KG1 (cell line): ENCODE data around the gene MOB3A.

Experiments used
- DNase-seq: peaks from one replicate; lab custom pipeline; 2025; lab: John Stamatoyannopoulos, UW

The MOB3A gene

DNA sequence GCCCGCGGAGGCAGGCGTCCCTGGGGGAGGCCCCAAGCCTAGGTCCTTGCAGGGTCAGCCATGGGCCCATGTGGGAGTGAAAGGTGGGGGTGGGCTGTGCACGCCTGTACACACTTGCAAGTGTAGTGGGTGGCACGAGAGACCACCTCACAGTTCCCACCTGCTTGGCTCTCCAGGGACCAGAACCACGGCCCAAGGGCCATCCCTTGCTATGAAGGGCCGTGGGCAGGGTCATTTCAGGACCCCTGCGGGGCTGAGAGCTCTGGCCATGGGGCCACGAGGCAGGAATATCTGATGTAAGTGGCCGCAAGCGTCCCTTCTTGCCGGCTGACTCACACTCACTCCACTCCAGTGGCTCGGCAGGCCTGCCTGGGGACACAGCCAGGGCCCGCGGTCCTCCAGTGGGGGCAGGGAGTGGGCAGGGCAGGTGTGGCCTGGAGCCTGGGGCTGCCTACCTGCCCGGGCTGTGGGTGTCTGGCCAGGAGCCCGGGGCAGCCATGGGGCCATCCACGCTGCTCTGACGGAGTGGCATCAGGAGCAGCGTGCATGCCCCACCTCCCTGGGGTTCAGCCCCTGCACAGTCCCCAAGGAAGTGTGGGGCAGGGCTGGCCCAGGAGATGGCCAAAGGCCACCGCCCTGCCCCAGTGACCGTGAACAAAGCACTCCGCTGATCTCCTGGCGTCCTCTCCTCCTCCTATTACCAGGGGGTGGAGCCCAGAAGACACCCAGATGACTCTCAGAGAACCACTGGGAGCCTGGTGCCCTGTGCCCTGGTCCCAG lies 36.5 kb downstream of the MOB3A start:
- DNase-seq, result no peak

DNA sequence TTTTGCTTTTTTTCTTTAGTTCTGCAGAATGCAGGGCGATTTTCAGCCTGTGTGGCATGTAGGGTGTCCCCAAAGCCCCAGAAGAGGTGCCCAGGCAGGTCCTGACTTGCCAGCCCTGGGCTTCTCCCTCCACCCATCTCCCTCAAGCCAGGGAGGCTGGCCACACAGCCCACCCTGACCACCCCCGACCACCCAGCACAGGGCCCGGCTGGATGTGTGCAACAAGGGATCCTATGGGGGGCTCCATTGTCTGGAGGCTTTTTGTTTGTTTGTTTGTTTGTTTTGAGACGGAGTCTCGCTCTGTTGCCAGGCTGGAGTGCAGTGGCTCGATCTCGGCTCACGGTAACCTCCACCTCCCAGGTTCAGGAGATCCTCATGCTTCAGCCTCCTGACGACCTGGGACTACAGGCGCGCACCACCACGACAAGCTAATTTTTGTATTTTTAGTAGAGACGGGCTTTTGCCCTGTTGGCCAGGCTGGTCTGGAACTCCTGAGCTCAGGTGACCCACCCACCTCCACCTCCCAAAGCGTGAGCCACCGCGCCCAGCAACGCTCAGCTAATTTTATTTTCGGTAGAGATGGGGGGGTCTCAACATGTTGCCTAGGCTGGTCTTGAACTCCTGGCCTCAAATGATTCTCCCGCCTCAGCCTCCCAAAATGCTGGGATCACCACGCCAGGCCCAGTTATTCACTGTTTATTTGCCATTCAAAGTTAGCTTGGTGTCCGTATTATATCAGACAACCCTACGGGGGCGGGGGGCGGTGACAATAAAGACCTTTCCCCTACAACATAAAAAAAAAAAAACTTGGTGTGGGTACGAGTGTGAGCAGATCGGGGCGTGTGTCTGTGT lies 37.3 kb downstream of the MOB3A start:
- DNase-seq, result peak; percentile 6

DNA sequence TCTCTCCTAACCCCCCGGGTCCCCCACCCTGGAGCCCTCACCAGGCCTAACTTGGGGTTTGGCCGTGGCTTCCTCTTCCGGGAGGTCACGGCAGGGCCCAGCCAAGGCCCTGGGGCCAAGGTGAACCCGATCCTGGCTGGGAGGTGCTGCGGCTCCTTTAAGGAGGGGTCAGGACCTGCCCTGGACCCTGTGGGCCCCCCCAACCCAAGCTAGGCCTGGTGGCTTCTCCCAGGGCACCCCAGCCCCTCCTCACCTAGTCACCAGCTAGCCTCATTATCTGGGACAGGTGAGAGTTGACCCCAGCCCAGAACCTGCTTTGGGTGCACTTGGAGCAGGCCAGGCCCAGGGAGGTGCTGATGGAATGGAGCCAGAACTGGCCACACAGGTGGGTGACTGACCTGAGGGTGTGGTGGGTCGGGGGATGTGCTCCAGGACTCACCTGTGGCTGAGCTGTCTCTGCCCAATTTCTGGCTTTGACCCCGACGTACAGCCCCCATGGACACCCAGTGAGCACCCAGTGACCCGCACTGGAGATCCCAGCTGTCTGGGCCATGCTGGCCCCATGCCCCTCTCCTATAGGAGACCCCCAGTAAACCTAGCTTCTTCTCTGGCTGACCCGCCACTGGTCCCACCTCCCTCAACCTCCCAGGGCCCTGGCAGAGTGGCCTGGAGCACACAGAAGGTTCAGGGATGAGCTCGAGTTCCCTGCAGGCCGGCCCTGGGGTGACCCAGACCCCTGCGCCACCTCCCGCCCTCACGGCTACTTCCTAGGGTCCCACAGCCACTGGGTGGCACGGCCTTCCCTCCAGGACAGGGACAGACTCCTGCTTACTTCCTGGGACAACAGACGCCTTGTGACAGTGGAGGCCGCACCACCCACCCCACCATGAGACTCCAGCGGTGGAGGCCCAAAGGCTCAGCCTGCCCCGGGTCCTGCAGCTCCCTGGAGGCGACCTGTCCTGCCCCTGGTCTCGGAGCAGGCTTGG lies 38.3 kb downstream of the MOB3A start:
- DNase-seq, result no peak

DNA sequence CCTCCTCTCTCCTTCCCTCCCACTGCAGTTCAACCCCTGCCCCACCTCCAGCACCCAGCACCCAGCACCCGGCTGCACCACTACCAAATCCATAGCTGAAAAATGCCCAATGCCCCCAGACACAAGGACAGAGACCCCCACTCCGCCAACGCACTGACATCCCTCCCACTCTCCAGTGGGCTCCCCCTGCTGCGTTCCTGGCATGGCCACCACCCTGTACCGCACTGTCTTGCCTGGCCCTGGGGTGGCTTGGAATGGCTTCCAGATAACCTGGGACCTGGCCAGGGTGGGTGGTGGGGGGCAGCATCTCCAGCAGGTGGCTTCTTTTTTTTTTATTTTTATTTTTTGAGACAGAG lies 39.3 kb downstream of the MOB3A start:
- DNase-seq, result no peak

DNA sequence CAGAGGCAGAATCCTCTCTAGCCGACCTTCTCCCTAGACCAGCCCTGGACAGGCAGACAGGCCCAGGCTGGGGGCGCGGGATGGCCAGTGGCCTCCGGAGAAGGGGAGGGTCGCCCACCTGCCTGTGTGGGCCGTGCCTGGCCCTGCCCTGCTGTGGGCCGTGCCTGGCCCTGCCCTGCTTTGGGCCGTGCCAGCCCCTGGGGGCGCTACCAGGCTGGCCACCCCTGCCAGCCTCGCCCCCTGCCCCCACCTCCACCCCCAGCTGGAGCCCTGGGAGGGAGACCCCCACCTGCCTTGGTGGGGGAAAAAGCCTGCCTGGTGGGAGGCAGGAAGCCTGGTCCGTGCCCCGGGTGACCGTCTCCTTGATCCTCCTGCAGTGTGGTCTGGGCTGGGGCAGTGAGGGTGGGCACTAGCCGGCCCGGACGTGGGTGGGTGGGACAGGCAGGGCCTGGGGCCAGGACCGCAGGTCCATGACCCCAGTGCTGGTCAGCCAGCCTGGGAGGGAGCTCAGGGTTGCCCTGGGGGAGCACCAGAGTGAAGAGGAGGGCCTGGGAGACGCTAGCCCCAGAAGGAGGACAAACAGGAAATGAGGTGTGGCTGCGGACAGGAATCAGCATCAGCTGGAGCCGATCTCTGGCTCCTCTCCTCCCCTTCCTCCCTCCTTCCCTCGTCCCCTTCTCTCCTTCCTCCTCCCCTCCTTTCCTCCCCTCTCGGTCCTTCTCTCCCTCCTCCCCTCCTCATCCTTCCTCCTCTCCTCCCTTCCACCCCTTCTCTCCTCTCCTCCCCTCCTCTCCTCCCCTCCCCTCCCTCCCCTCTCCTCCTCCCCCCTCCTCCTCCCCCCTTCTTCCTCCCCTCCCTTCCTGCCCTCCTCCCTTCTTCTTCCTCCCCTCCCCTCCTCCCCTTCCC lies 39.9 kb downstream of the MOB3A start:
- DNase-seq, result no peak

DNA sequence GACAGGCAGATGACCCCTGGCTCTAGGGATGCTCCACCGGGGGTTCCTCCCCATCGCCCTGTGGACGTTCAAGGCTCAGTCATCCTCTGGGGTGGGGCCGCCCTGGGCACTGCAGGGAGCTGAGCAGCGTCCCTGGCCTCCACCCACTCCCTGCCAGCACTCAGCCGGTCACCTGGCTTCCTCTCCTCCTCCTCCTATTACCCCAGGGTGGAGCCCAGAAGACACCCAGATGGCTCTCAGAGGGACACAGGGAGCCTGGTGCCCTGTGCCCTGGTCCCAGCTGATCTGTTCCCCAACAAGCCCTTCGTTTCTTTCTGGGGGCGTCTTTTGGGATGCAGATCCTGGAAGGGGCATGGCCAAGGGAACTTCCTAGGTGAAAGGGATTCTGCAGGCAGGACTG lies 41.4 kb downstream of the MOB3A start:
- DNase-seq, result no peak

DNA sequence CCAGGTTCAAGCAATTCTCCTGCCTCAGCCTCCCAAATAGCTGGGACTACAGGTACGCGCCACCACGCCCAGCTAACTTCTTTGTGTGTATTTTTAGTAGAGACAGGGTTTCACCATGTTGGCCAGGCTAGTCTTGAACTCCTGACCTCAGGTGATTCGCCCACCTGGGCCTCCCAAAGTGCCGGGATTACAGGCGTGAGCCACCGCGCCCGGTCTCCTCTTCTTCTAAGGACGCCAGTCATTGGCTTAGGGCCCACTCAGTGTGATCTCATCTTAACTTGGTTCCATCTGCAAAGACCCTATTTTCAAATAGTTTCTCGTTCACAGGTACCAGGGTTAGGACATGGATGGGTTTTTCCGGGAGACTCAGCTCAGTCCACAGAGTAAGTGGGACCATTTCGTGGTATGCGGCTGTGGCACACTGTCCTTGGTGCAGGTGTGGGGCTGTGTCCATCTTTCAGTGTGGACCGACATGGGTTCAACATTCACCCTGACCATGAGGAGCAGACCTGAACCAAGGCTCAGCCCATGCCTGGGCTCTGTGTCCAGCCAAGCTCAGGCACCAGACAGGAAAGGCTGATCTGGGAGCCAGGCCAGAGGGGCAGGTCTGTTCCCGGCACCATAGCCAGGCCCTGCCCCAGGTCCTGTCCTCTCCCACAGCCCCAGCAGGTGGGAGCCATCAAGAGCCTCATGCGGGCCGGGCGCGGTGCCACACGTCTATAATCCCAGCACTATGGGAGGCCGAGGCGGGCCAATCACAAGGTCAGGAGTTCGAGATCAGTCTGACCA lies 42.3 kb downstream of the MOB3A start:
- DNase-seq, result no peak

DNA sequence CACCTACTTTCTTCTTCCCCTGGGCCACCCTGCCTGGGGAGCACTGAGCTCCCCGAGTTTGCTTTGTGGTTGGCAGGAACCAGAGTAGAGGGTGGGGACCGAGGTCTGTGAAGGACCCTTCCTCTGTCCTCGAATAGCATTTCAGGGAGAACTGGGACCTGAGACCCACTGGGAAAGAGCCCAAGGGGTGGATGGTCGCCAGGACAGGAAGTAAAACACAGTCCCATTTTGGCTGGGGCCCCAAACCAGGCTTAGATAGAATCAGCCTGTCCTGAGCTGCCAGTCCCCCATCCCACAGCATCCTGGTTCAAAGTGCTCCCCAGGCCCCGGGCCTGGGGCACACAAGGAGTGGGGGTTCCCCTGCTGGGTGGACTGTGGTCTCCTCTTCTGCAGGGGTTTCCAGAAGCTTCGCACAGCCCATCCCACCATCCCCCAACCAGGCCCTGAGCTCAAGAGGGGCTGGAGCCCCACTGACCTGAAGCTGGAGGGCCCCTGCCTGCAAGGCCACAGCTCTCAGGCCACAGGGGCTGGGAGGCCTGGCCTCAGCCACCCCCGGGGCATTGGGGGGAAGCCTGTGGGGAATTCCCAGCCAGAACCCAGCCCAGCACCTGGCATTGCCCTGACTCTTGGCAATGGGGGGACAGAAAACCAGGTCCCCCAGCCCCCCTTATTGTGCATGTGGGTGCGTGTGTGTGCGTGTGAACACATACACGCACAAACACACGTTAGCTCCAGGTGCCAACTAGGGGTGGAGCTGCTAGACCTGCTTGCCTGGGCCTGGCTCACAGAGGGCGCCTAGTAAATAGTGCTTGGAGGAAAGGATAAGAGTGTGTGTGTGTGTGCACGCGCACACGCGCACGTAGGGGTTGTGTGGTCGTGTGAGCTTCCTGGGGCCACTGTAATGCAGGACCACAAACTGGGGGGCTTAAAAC lies 44.1 kb downstream of the MOB3A start:
- DNase-seq, result no peak

DNA sequence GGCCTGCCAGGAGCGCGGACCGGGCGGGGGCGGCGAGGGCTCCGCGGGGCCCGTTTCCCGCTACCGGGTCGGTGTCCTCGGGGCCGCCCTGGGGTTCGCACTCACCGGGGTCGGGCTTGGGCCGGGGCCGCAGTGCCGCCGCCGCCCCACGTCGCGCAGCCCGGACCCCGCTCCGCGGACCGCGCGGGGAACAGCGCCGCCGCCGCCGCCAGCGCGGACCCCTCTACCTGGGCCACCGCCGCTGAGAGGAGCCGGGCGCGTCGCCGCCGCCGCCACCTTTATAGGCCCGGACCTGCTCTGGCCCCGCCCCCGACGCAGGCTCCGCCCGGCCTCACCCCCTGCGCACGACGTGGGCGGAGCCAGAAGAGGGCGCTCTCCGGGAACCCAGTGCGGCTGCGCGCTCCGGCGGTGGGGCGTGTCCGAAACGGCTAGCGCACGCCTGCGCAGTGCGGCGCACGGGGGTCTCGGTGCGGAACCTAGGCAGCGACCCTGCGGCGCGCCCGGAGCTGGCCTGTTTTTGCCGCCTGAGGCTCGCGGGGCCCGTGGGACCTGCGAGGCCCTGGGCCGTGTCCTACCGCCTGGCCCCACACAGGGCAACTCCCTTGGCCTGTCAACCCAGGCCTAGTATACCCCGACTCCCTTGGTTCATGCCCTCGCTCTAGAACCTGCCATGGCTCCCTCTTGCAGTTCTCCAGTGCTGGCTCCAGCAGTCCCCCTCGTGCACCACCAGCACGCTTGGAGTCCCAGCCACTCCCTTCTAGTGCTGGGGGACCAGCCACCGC lies 44.9 kb downstream of the MOB3A start, which contains the start of gene MKNK2:
TSS of gene MKNK2 (minus strand) at position 254 of the 782 bp plus-strand sequence. CDS start 393 bp downstream, outside the sequence.
- peak; percentile 92 for DNase-seq

DNA sequence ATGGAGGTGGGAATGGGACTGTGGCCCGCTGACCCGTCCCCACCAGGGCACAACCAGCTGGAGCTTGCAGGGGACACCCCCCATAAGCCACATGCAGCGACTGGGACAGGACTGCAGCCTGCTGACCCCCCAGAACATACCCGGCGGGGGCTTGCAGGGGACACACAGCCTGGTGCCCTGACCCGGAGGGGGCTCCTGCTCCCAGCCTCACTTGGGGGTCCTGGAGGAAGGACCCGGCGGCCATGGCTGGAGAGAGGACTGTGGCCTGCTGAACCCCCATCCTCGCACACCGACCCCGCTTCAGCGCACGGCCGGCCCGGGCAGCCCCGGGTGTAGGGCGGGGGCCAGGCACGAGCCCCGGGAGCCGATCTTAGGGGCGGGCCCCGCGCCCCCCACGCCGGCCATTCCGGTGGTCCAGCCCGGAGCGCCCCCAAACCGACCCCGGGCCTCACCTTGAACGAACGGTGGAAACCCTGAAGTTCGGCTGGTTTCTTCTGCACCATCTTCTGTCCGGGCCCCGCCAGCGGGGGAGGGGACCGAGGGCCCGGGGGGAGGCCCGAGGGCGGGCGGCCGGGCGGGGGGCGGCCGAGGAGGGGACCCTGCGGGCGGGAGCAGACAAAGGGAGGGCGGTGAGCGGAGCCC lies 45.7 kb downstream of the MOB3A start:
- no peak for DNase-seq

DNA sequence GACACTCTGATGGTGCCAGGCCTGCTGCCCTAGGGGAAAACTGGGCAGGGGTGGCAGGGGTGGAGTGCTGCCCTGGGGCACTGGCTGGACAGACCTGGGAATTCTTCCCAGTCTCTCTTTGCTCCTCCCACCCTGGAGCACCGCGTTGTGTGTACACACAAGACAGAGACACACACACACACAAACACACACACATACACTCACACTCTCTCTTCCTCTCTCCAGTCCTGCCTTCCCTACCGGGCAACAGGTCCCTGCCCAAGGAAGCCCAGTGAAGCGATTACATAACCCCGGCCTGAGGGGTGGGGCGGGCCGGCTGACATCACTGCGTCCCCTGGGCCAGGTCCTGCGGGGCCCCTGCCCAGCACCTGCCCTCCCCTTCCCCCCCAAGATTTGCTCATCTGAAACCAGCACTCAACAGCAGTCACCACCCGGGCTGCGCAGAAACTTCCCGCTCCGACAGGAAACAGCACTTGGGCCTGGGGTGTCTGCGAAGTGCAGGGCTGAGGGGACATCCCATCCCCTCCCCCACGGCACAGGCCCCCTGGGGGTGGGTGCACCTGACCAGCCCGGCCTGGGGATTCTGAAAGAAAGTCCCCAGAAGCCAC lies 46.3 kb downstream of the MOB3A start:
- peak; percentile 54 for DNase-seq

DNA sequence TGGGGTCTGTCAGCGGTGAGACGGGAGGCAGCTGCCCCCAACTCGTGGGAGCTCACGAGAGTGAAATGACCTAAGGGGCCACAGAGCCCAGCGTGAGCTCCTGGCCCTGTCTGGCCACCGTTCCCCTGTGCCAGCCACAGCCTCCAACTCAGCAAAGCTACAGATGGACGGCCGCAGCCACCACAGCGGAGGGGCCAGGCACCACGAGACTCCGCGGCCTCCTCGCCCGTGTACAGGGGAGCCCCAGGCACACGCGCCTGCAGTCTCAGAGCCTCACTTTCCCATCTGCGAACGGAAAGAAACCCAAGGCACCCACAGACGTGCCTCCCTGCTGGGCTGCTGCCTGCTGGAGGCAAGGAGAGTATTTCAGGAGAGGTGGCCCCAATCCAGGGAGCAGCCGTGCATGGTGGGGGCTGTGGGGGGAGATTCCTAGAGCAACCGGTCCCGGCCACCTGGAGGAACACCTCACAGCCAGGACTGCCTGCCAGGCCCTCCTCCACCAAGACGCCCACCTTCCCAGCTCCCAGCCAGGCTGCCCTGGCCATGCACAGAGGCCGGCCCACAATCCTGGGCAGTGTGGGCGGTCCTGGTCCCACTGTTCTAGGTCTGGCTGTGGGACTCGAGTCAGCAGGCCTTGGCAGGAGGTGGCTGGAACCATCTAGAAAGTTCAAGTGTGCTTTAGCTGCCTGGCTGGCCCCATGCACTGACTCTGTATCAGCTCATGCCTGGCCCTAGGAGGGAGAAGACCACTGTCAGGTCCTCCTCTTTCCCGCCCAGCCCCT lies 47.0 kb downstream of the MOB3A start:
- no peak for DNase-seq

DNA sequence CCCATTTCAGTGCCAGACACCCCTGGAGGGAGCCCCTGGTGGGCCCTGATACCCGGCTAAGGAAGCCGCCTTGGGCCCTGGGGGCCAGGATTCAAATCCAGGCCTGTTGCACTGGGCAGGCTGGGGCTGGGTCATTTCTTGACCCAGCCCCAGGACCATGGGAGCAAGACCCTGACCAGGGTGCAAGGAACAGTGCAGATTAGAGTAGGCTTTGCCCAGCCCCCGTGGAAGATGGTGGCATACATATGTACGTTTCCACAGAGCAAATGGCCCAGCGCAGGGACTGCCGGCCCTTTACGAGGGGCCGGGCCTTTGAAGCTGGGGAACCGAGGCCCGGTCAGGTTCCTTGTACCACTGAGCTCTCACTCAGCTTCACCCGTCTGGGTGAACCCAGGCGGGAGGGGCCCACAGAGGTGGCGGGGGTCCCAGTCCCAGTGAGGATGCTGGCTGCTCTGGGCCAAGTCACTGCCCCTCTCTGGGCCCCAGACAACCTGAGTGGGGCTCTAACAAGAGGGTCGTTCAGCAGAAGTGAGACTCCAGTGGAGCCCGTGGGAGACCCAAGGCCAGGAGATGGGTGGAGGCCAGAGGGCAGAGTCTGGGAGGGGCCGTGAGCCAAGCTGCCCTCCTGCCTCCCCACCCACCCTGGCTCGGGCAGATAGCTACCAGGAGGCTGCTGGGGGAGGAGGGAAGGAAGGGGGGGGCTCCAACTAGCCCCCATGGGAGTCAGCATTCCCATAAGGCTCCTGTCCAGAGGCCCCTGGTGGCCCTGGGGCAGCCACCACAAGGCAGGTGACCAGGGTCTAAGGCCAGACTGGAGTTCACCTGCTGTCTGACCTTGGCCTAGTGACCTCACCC lies 47.8 kb downstream of the MOB3A start:
- no peak for DNase-seq

DNA sequence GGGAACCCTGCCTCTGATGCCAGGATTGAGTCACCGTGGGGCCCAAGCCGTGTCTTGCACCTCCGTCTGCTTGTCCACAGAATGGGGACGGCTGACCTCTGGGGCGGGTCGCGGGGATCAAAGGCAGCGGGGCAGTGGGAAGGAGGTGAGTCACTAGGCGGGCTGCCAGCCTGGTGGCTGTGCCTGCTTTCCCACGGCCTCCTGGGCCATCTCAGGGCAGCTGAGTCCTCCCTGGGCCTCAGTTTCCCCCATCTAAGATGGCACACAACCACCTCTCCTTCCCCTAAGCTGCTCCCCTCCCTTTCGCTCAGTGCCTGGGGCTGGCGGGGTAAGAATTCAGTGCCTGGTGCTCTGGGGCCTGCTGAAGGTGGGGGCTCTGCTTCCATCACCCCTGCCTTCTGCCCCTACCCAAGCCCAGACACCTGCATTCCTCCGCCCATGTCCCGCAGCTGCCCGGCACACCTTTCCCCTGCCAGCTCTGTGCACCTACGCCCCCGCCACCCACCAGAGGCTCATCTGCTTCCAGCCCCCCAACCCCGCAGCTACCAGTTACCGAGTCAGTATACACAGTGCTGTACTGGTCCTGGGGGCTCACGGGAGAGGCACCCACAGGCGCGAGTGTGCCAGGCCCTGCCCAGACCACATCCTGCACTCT lies 48.5 kb downstream of the MOB3A start:
- DNase-seq, result no peak

DNA sequence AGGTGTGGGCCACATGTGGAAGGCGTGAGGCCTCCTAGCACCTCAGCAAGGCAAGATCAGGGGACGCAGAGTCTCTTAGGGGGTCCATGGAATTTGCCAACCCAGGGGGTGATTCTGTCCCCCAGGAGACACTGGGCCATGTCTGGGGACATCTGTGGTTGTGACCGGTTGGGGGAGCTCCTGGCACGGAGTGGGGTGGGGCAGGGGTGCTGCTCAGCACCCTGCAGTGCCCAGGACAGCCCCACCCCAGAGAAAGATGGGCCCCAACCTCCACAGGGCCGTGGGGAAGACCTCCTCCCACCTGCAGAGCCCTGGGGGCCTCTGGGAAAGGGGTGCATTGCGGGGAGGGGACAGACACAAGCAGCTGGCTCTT lies 49.1 kb downstream of the MOB3A start:
- DNase-seq, result no peak
